C4-2B (cell line): ENCODE measurements around the gene TRIM51.

Source experiments
- CTCF ChIP-seq: fragments of 450-650 bp; conservative IDR thresholded peaks from 2 replicates; pipeline ENCODE4 v1.5.1; 2017; ENCODE audit warnings: mild to moderate bottlenecking
- ZFX ChIP-seq: fragments of 450-650 bp; IDR thresholded peaks from 2 replicates; pipeline ENCODE4 v1.6.1; 2017

GRCh38 chr11:55838452-55838851, 44.6 kb upstream of the TRIM51 start, which contains the start of gene OR5D16:
- TF ChIP-seq CTCF (no peak), ZFX (no peak)
